ENCODE results near the gene ASPDH.

The ASPDH gene

GRCh38 chr19:50486823-50487515, 26.7 kb downstream of the ASPDH start:
- Histone ChIP-seq H3K4me3 (ENCODE audit: low read depth, low read length) (no peak overlapping the region), H3K27me3 (ENCODE audit: control insufficient read depth, insufficient read depth, low read length) (peaks cover 53% of the 10 kb centered on the region)

DNA sequence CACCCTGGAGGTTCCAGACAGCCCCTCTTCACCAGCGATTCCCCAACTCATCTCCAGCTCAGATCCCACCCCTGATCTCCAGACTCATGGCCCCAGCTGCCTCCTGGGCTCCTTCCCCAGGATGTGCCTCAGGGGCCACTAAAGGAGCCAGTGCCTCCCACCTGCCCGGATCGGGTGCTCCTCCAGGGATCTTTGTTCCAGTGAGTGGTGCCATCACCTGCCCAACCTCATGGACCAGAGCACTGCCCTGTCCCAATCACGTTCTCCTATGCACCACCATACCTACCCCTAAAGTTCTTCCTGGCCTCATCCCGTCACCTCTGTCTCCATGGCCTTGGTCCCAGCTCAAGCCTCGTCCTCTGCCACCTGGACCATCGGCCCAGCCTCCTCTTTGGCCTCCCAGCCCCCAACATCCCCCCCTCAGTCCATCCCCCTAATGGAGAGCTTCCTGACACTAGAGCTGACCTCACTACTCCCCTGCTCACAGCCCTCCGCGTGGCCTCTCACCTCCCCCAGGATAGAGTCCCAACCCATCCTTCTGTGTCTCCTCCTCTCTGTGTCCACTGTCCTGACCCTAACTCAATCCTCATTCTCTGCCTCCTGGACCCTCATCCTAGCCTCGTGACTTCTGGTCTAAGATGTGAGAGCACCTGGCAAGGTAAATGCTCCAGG, 28.3 kb downstream of the ASPDH start:
- peaks cover 37% of the 10 kb centered on the region for H3K27me3 ChIP-seq (ENCODE audit: control insufficient read depth, insufficient read depth, low read length)
- H3K36me3 ChIP-seq (ENCODE audit: control insufficient read depth, insufficient read depth, low read length), result peaks cover 17% of the 10 kb centered on the region
- H3K9me3 ChIP-seq (ENCODE audit: control insufficient read depth, insufficient read depth, low read length), result peaks cover 12% of the 10 kb centered on the region
- no peaks in the 10 kb centered on the region for H3K4me1 ChIP-seq (ENCODE audit: control insufficient read depth, insufficient read depth, low read length)
- H3K4me3 ChIP-seq (ENCODE audit: low read depth, low read length), result no peak overlapping the region
- no peak overlapping the region for H3K9ac ChIP-seq (ENCODE audit: low read depth, low read length)

More at GRCh38 chr19:50486823-50487515, 26.7 kb downstream of the ASPDH start:
- no peak overlapping the region for H3K9ac ChIP-seq (ENCODE audit: low read depth, low read length)
- peaks cover 9% of the 10 kb centered on the region for H3K36me3 ChIP-seq (ENCODE audit: control insufficient read depth, insufficient read depth, low read length)
- H3K9me3 ChIP-seq (ENCODE audit: control insufficient read depth, insufficient read depth, low read length), result peaks cover 12% of the 10 kb centered on the region
- H3K4me1 ChIP-seq (ENCODE audit: control insufficient read depth, insufficient read depth, low read length), result peaks cover 3% of the 10 kb centered on the region

GRCh38 chr19:50482916-50483315, 30.8 kb downstream of the ASPDH start:
- Histone ChIP-seq H3K36me3 (ENCODE audit: control insufficient read depth, insufficient read depth, low read length) (peaks cover 40% of the 10 kb centered on the region), H3K9ac (ENCODE audit: low read depth, low read length) (no peak overlapping the region), H3K9me3 (ENCODE audit: control insufficient read depth, insufficient read depth, low read length) (peaks cover 17% of the 10 kb centered on the region), H3K4me3 (ENCODE audit: low read depth, low read length) (no peak overlapping the region), H3K27me3 (ENCODE audit: control insufficient read depth, insufficient read depth, low read length) (peaks cover 15% of the 10 kb centered on the region), H3K4me1 (ENCODE audit: control insufficient read depth, insufficient read depth, low read length) (no peaks in the 10 kb centered on the region)

DNA sequence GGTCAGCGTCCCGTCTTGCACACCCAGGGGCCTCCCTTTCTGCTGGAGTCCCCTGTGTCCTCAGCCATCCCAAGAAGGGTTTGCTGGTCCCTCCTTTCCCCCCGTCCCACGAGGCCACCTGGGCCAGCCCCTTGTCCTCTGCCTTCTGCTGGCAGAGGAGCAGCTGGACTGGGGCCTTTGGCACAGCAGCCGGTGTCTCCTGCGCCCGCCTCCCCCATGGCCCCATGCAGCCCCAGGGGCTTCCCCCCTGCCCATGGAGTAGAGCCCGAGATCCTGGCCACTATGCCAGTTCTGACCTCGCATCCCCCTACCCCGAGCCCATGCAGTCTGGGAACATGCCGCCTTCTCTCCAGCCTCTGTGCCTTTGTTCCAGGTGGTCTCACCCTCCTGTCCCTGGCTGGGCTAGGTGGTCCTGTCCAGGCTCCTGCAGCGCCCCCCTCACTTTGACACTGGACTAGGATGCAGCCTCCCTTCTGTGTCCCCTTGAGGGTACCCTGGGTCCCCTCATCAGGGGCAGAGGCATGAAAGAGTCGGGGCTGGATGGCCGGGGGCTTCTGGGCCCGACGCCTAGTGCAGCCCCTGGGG, 31.4 kb downstream of the ASPDH start:
- no peaks in the 10 kb centered on the region for H3K4me1 ChIP-seq (ENCODE audit: control insufficient read depth, insufficient read depth, low read length)
- peaks cover 40% of the 10 kb centered on the region for H3K36me3 ChIP-seq (ENCODE audit: control insufficient read depth, insufficient read depth, low read length)
- H3K9ac ChIP-seq (ENCODE audit: low read depth, low read length), result no peak overlapping the region
- H3K9me3 ChIP-seq (ENCODE audit: control insufficient read depth, insufficient read depth, low read length), result peaks cover 17% of the 10 kb centered on the region
- H3K4me3 ChIP-seq (ENCODE audit: low read depth, low read length), result no peak overlapping the region
- H3K27me3 ChIP-seq (ENCODE audit: control insufficient read depth, insufficient read depth, low read length), result peaks cover 10% of the 10 kb centered on the region

DNA sequence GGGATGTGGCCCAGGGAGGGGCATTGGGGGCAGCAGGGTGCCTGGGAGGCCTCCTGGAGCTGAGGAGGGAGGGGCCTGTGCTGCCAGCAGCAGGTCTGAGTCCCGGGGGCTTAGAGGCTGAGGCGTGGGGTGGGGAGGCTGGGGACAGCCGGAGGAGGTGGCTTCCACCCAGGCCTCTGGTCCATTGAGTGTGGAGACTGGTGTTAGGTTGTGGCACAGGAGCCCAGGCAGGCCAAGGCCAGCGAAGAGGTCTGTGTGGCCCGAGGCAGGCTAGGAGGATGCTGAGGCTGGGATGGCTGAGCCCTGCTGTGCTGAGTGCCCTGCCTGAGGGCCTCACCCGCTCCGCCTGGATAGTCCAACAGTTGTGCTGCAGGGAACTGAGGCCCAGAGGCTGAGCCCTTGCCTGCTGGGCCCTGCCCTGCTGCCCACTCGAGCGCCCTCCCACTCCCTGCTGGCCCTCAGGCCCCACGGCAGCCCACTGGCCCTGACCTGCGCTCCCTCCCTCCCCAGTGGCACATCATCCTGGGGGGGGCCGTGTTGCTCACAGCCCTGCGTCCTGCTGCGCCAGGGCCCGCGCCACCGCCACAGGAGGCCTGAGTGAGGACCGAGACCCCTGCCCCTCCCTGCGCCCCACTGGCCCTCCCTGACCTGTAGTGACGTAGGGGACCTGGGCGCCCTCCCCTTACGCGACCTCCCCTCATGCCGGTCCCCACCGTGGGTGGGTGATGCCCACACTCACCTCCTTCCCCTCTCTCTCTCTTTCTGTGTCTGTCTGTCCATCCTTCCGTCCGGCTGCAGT, 32.2 kb downstream of the ASPDH start:
- Histone ChIP-seq H3K36me3 (ENCODE audit: control insufficient read depth, insufficient read depth, low read length) (peaks cover 40% of the 10 kb centered on the region), H3K4me1 (ENCODE audit: control insufficient read depth, insufficient read depth, low read length) (no peaks in the 10 kb centered on the region)

GRCh38 chr19:50480281-50481111, 33.2 kb downstream of the ASPDH start:
- Histone ChIP-seq H3K27me3 (ENCODE audit: control insufficient read depth, insufficient read depth, low read length) (no peaks in the 10 kb centered on the region), H3K9ac (ENCODE audit: low read depth, low read length) (no peak overlapping the region), H3K4me1 (ENCODE audit: control insufficient read depth, insufficient read depth, low read length) (no peaks in the 10 kb centered on the region), H3K4me3 (ENCODE audit: low read depth, low read length) (no peak overlapping the region), H3K9me3 (ENCODE audit: control insufficient read depth, insufficient read depth, low read length) (peaks cover 5% of the 10 kb centered on the region), H3K36me3 (ENCODE audit: control insufficient read depth, insufficient read depth, low read length) (peaks cover 38% of the 10 kb centered on the region)

More for the DNA sequence above, 32.2 kb downstream of the ASPDH start:
- Histone ChIP-seq H3K4me3 (ENCODE audit: low read depth, low read length) (no peak overlapping the region), H3K9me3 (ENCODE audit: control insufficient read depth, insufficient read depth, low read length) (peaks cover 14% of the 10 kb centered on the region), H3K27me3 (ENCODE audit: control insufficient read depth, insufficient read depth, low read length) (peaks cover 3% of the 10 kb centered on the region), H3K9ac (ENCODE audit: low read depth, low read length) (no peak overlapping the region)

- H3K36me3 ChIP-seq (ENCODE audit: control insufficient read depth, insufficient read depth, low read length), result peaks cover 38% of the 10 kb centered on the region
- peaks cover 5% of the 10 kb centered on the region for H3K9me3 ChIP-seq (ENCODE audit: control insufficient read depth, insufficient read depth, low read length)
- H3K9ac ChIP-seq (ENCODE audit: low read depth, low read length), result no peak overlapping the region
- no peaks in the 10 kb centered on the region for H3K4me1 ChIP-seq (ENCODE audit: control insufficient read depth, insufficient read depth, low read length)
- H3K27me3 ChIP-seq (ENCODE audit: control insufficient read depth, insufficient read depth, low read length), result no peaks in the 10 kb centered on the region
- no peak overlapping the region for H3K4me3 ChIP-seq (ENCODE audit: low read depth, low read length)
Measured at GRCh38 chr19:50479761-50480251, 33.9 kb downstream of the ASPDH start.

GRCh38 chr19:50478901-50479715, 34.6 kb downstream of the ASPDH start:
- Histone ChIP-seq H3K36me3 (ENCODE audit: control insufficient read depth, insufficient read depth, low read length) (peaks cover 38% of the 10 kb centered on the region), H3K9me3 (ENCODE audit: control insufficient read depth, insufficient read depth, low read length) (peaks cover 5% of the 10 kb centered on the region), H3K27me3 (ENCODE audit: control insufficient read depth, insufficient read depth, low read length) (no peaks in the 10 kb centered on the region), H3K4me3 (ENCODE audit: low read depth, low read length) (no peak overlapping the region), H3K9ac (ENCODE audit: low read depth, low read length) (no peak overlapping the region), H3K4me1 (ENCODE audit: control insufficient read depth, insufficient read depth, low read length) (no peaks in the 10 kb centered on the region)

- Histone ChIP-seq H3K9ac (ENCODE audit: low read depth, low read length) (no peak overlapping the region), H3K4me1 (ENCODE audit: control insufficient read depth, insufficient read depth, low read length) (no peaks in the 10 kb centered on the region), H3K4me3 (ENCODE audit: low read depth, low read length) (peak overlapping the region; percentile 98), H3K9me3 (ENCODE audit: control insufficient read depth, insufficient read depth, low read length) (peaks cover 5% of the 10 kb centered on the region), H3K36me3 (ENCODE audit: control insufficient read depth, insufficient read depth, low read length) (peaks cover 38% of the 10 kb centered on the region), H3K27me3 (ENCODE audit: control insufficient read depth, insufficient read depth, low read length) (no peaks in the 10 kb centered on the region)
Measured at GRCh38 chr19:50477751-50478515, 35.8 kb downstream of the ASPDH start.

DNA sequence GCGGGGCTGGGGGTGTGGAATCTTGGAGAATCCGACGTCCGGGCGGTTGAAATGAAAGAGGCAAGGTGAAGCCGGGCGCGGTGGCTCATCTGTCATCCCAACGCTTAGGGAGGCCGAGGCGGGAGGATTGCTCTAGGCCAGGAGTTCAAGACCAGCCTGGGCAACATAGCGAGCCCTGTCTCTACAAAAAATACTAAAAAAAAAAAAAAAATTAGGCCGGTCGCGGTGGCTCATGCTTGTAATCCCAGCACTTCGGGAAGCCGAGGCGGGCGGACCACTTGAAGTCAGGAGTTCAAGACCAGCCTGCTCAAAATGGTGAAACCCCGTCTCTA, 36.8 kb downstream of the ASPDH start:
- Histone ChIP-seq H3K9me3 (ENCODE audit: control insufficient read depth, insufficient read depth, low read length) (peaks cover 5% of the 10 kb centered on the region), H3K27me3 (ENCODE audit: control insufficient read depth, insufficient read depth, low read length) (no peaks in the 10 kb centered on the region), H3K9ac (ENCODE audit: low read depth, low read length) (no peak overlapping the region), H3K4me1 (ENCODE audit: control insufficient read depth, insufficient read depth, low read length) (no peaks in the 10 kb centered on the region), H3K36me3 (ENCODE audit: control insufficient read depth, insufficient read depth, low read length) (peaks cover 31% of the 10 kb centered on the region), H3K4me3 (ENCODE audit: low read depth, low read length) (peak overlapping the region; percentile 98)

All from iPS-15b (cell line).